Subcutaneous abdominal adipose tissue (tissue), 5 donors: ENCODE results near the gene STK39.

Experiments
- H3K27ac ChIP-seq: one replicate; pipeline ENCODE4 v1.7.0; 2013; ENCODE audit warnings: low read depth, mild to moderate bottlenecking, inconsistent platforms, low read length, moderate library complexity
- H3K27me3 ChIP-seq, 5 donors: one replicate each; pipeline ENCODE4 v1.7.0; 2013; ENCODE audit warnings: low read length in 5 of 5, inconsistent platforms in 1 of 5; ENCODE audit not compliant: control insufficient read depth in 5 of 5, insufficient read depth in 4 of 5
- H3K36me3 ChIP-seq, 5 donors: one replicate each; pipeline ENCODE4 v1.7.0; 2013; ENCODE audit warnings: low read length in 5 of 5; ENCODE audit not compliant: control insufficient read depth in 5 of 5, insufficient read depth in 5 of 5
- H3K4me1 ChIP-seq, 5 donors: one replicate each; pipeline ENCODE4 v1.7.0; 2013; ENCODE audit warnings: low read length in 5 of 5, mild to moderate bottlenecking in 3 of 5, moderate library complexity in 1 of 5; ENCODE audit not compliant: control insufficient read depth in 5 of 5, insufficient read depth in 5 of 5
- H3K4me3 ChIP-seq, 5 donors: one replicate each; pipeline ENCODE4 v1.7.0; 2013; ENCODE audit warnings: low read length in 5 of 5, low read depth in 1 of 5
- H3K9ac ChIP-seq, 5 donors: one replicate each; pipeline ENCODE4 v1.7.0; 2013; ENCODE audit warnings: low read length in 5 of 5, mild to moderate bottlenecking in 4 of 5, moderate library complexity in 3 of 5
- H3K9me3 ChIP-seq, 5 donors: one replicate each; pipeline ENCODE4 v1.7.0; 2013; ENCODE audit warnings: low read length in 5 of 5; ENCODE audit not compliant: control insufficient read depth in 5 of 5
- donor health status: healthy.
- donor health status: healthy.
- donor health status: healthy.
- donor health status: healthy.
- donor health status: healthy.

The STK39 gene

GRCh38 chr2:168028362-168028761 is 219.0 kb downstream of the STK39 start:
- H3K36me3 ChIP-seq = peaks cover 0 to 5% (median under 1%) of the 10 kb centered on the region in 5 donors
- H3K4me1 ChIP-seq = peaks cover 0 to 22% (median 10%) of the 10 kb centered on the region in 5 donors
- no peaks in the 10 kb centered on the region for H3K27me3 ChIP-seq
- H3K27ac ChIP-seq = no peak overlapping the region
- H3K9ac ChIP-seq = no peak overlapping the region
- no peaks in the 10 kb centered on the region for H3K9me3 ChIP-seq
- no peak overlapping the region for H3K4me3 ChIP-seq

GRCh38 chr2:168025487-168026202 is 221.8 kb downstream of the STK39 start:
- no peaks in the 10 kb centered on the region for H3K27me3 ChIP-seq
- H3K27ac ChIP-seq = no peak overlapping the region
- peaks cover 0 to 3% (median 0%) of the 10 kb centered on the region in 5 donors for H3K36me3 ChIP-seq
- H3K9ac ChIP-seq = peak overlapping the region in 1 of 5 donors; percentile 5
- H3K9me3 ChIP-seq = no peaks in the 10 kb centered on the region
- peak overlapping the region in 2 of 5 donors; percentile 3 to 25 for H3K4me3 ChIP-seq
- H3K4me1 ChIP-seq = peaks cover 0 to 22% (median 10%) of the 10 kb centered on the region in 5 donors

- no peaks in the 10 kb centered on the region for H3K9me3 ChIP-seq
- H3K27me3 ChIP-seq = no peaks in the 10 kb centered on the region
- peaks cover 0 to 3% (median 0%) of the 10 kb centered on the region in 5 donors for H3K36me3 ChIP-seq
- H3K9ac ChIP-seq = no peak overlapping the region
- H3K4me1 ChIP-seq = peaks cover 0 to 28% (median 10%) of the 10 kb centered on the region in 5 donors
- H3K4me3 ChIP-seq = no peak overlapping the region
- no peak overlapping the region for H3K27ac ChIP-seq
These were observed 222.9 kb downstream of the STK39 start for GRCh38 chr2:168024459-168024858.

GRCh38 chr2:168021800-168022587 is 225.4 kb downstream of the STK39 start:
- no peak overlapping the region for H3K9ac ChIP-seq
- peaks cover 0 to 3% (median 0%) of the 10 kb centered on the region in 5 donors for H3K36me3 ChIP-seq
- H3K9me3 ChIP-seq = no peaks in the 10 kb centered on the region
- no peak overlapping the region for H3K4me3 ChIP-seq
- H3K4me1 ChIP-seq = peaks cover 0 to 26% (median 10%) of the 10 kb centered on the region in 5 donors
- H3K27ac ChIP-seq = no peak overlapping the region
- H3K27me3 ChIP-seq = no peaks in the 10 kb centered on the region

- Histone ChIP-seq H3K9me3 (no peaks in the 10 kb centered on the region), H3K27ac (no peak overlapping the region), H3K4me1 (peaks cover 0 to 8% (median 0%) of the 10 kb centered on the region in 5 donors)
These were observed 232.0 kb downstream of the STK39 start for GRCh38 chr2:168015274-168015953.

GRCh38 chr2:168009900-168010299 is 237.5 kb downstream of the STK39 start:
- H3K9me3 ChIP-seq = no peaks in the 10 kb centered on the region
- H3K27ac ChIP-seq = no peak overlapping the region
- peaks cover 0 to 10% (median 3%) of the 10 kb centered on the region in 5 donors for H3K36me3 ChIP-seq
- H3K4me3 ChIP-seq = no peak overlapping the region
- H3K27me3 ChIP-seq = no peaks in the 10 kb centered on the region
- no peak overlapping the region for H3K9ac ChIP-seq
- H3K4me1 ChIP-seq = no peaks in the 10 kb centered on the region

More at GRCh38 chr2:168015274-168015953, 232.0 kb downstream of the STK39 start:
- Histone ChIP-seq H3K27me3 (no peaks in the 10 kb centered on the region), H3K9ac (no peak overlapping the region), H3K4me3 (no peak overlapping the region), H3K36me3 (no peaks in the 10 kb centered on the region)

- no peak overlapping the region for H3K9ac ChIP-seq
- no peak overlapping the region for H3K27ac ChIP-seq
- H3K27me3 ChIP-seq = no peaks in the 10 kb centered on the region
- H3K9me3 ChIP-seq = no peaks in the 10 kb centered on the region
- H3K36me3 ChIP-seq = peaks cover 0 to 10% (median 3%) of the 10 kb centered on the region in 5 donors
- no peak overlapping the region for H3K4me3 ChIP-seq
- H3K4me1 ChIP-seq = no peaks in the 10 kb centered on the region
These were observed 238.7 kb downstream of the STK39 start for GRCh38 chr2:168008646-168009195.

GRCh38 chr2:168006498-168006897 is 240.9 kb downstream of the STK39 start:
- no peak overlapping the region for H3K9ac ChIP-seq
- peaks cover 0 to 4% (median 0%) of the 10 kb centered on the region in 5 donors for H3K9me3 ChIP-seq
- H3K4me1 ChIP-seq = no peaks in the 10 kb centered on the region
- H3K36me3 ChIP-seq = peaks cover 0 to 10% (median 4%) of the 10 kb centered on the region in 5 donors
- H3K27ac ChIP-seq = no peak overlapping the region
- no peaks in the 10 kb centered on the region for H3K27me3 ChIP-seq
- H3K4me3 ChIP-seq = no peak overlapping the region

- H3K27ac ChIP-seq = no peak overlapping the region
- no peak overlapping the region for H3K4me3 ChIP-seq
- H3K9ac ChIP-seq = no peak overlapping the region
- H3K27me3 ChIP-seq = no peaks in the 10 kb centered on the region
- no peaks in the 10 kb centered on the region for H3K4me1 ChIP-seq
- peaks cover 0 to 10% (median 4%) of the 10 kb centered on the region in 5 donors for H3K36me3 ChIP-seq
- H3K9me3 ChIP-seq = peaks cover 0 to 4% (median 0%) of the 10 kb centered on the region in 5 donors
These were observed 241.8 kb downstream of the STK39 start for GRCh38 chr2:168005586-168005985.
